Measurements from ENCODE around the gene ACIN1.
A peak's percentile ranks its signal among the peaks of the same experiment; 100 is the strongest.

- TF ChIP-seq, protein P1, sequence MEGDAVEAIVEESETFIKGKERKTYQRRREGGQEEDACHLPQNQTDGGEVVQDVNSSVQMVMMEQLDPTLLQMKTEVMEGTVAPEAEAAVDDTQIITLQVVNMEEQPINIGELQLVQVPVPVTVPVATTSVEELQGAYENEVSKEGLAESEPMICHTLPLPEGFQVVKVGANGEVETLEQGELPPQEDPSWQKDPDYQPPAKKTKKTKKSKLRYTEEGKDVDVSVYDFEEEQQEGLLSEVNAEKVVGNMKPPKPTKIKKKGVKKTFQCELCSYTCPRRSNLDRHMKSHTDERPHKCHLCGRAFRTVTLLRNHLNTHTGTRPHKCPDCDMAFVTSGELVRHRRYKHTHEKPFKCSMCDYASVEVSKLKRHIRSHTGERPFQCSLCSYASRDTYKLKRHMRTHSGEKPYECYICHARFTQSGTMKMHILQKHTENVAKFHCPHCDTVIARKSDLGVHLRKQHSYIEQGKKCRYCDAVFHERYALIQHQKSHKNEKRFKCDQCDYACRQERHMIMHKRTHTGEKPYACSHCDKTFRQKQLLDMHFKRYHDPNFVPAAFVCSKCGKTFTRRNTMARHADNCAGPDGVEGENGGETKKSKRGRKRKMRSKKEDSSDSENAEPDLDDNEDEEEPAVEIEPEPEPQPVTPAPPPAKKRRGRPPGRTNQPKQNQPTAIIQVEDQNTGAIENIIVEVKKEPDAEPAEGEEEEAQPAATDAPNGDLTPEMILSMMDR (conservative IDR thresholded peaks at IDR 0.05; ENCODE audit: low read depth in 2 of 2), result no peak
- no peak for TF ChIP-seq EZH2 (IDR thresholded peaks at IDR 0.05; ENCODE audit: low read depth, unreplicated experiment)
- TF ChIP-seq EZH2phosphoT487 (IDR thresholded peaks at IDR 0.05; ENCODE audit: unreplicated experiment), result no peak
- peak; percentile 18 for TF ChIP-seq REST (IDR thresholded peaks at IDR 0.05; ENCODE audit: unreplicated experiment)
- peak; percentile 69 for TF ChIP-seq POLR2AphosphoS5 (IDR thresholded peaks at IDR 0.05; ENCODE audit: low read depth)
- TF ChIP-seq ZNF331 (CRISPR knock-in tag; IDR thresholded peaks at IDR 0.05; ENCODE audit: low read depth), result no peak
- TF ChIP-seq CREB1 (CRISPR knock-in tag; IDR thresholded peaks at IDR 0.05; ENCODE audit: low read depth), result no peak
- TF ChIP-seq JUNB (IDR thresholded peaks at IDR 0.05; ENCODE audit: unreplicated experiment), result no peak
- no peak for TF ChIP-seq STAT1 (IDR thresholded peaks at IDR 0.05; ENCODE audit: unreplicated experiment)
Measured at GRCh38 chr14:23094666-23095195, at the start of gene ACIN1.

Data from GM23338 (cell line).